GM12801 (cell line): ENCODE measurements around the gene NXF1.

ENCODE experiments used
- CTCF ChIP-seq: IDR thresholded peaks from one replicate; pipeline ENCODE4 v1.5.1; 2011; ENCODE audit warnings: control low read depth; ENCODE audit not compliant: insufficient read length; ENCODE audit errors: extremely low read depth

Gene NXF1

GRCh38 chr11:62770778-62771143, 34.5 kb downstream of the NXF1 start:
- no peak for TF ChIP-seq CTCF

- no peak for TF ChIP-seq CTCF
Observed at GRCh38 chr11:62757846-62758788, 47.1 kb downstream of the NXF1 start.

DNA sequence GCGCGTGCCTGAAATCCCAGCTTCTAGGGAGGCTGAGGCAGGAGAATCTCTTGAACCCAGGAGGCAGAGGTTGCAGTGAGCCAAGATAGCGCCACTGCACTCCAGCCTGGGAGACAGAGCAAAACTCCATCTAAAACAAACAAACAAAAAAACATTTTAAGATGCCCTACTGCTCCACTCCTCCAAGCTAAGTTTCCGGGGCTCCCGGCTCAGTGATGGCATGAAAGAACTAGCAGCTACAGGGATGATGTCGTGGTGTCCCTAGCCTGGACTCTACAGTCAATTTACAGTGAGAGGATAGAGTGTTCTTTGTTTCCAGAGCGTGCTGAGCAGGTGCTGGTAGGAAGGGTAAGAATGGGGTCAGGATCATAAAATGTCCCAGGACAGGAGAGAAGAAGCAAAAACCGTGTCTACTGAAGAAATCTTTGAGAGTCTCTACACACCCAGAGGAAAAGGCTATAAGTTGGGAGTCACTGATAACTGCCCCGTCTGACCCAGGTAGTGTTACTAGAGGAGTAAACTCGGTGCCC, 50.1 kb downstream of the NXF1 start:
- TF ChIP-seq CTCF, result no peak

- TF ChIP-seq CTCF, result no peak
Observed at GRCh38 chr11:62753736-62754603, 51.3 kb downstream of the NXF1 start, which contains the start of gene ZBTB3. ZBTB3 (minus strand) TSS chr11:62754160; CDS start chr11:62753664, 496 bp downstream.

GRCh38 chr11:62752994-62753735, 52.1 kb downstream of the NXF1 start:
- TF ChIP-seq CTCF, result no peak

DNA sequence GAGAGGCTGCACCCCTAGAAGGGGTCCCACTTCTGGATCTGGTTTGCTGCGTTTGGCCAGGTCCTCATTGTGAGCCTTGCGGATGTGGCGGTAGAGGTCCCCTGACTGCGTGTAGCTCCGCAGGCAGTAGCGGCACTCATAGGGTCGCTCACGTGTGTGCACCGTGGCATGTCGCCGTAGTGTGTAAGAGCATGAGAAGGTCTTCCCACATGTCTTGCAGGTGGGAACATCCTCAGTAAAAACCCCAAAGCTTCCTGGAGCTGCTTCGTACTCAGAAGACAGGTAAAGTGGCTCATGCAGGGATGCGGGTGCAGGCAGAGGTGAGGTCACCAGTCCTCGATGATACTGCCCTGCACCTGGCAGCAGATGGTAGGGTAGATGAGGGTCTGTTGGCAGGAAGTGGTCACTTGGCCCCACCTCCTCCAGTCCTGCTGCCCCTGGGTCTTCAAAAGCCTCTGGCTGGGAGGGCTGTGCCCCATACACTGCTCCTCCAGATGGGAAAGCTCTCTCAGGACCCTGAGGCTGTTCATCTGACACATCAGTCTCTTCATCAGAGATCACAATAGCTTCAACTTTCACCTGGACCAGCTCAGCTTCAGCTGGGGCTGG, 53.0 kb downstream of the NXF1 start:
- no peak for TF ChIP-seq CTCF
